Jurkat, Clone E6-1 (cell line): ENCODE measurements around the gene AXIN1.

Experiments used
- DNase-seq: peaks from one replicate; pipeline ENCODE4 v3.0.0-alpha.2; 2011; ENCODE audit warnings: low read depth, low spot score
- H3K4me3 ChIP-seq: 2 replicates; pipeline ENCODE4 v1.5.1; 2011; ENCODE audit warnings: mild to moderate bottlenecking, low read length, control low read depth, moderate library complexity

Gene AXIN1

GRCh38 chr16:291539-291938 lies 61.0 kb downstream of the AXIN1 start:
- H3K4me3 ChIP-seq, result no peak overlapping the region

GRCh38 chr16:290681-291405 lies 61.7 kb downstream of the AXIN1 start:
- no peak for DNase-seq
- no peak overlapping the region for H3K4me3 ChIP-seq

More at GRCh38 chr16:291539-291938, 61.0 kb downstream of the AXIN1 start:
- DNase-seq, result no peak

GRCh38 chr16:290015-290680 lies 62.4 kb downstream of the AXIN1 start:
- H3K4me3 ChIP-seq, result no peak overlapping the region
- no peak for DNase-seq

GRCh38 chr16:289395-289997 lies 63.0 kb downstream of the AXIN1 start:
- DNase-seq, result no peak
- no peak overlapping the region for H3K4me3 ChIP-seq

GRCh38 chr16:287981-288920 lies 64.3 kb downstream of the AXIN1 start:
- no peak overlapping the region for H3K4me3 ChIP-seq

GRCh38 chr16:287298-287811 lies 65.2 kb downstream of the AXIN1 start:
- no peak for DNase-seq
- no peak overlapping the region for H3K4me3 ChIP-seq

More at GRCh38 chr16:287981-288920, 64.3 kb downstream of the AXIN1 start:
- DNase-seq, result no peak

GRCh38 chr16:286491-287297 lies 65.8 kb downstream of the AXIN1 start:
- H3K4me3 ChIP-seq, result no peak overlapping the region
- no peak for DNase-seq

- DNase-seq, result no peak
- H3K4me3 ChIP-seq, result no peak overlapping the region
These were observed 67.1 kb downstream of the AXIN1 start for GRCh38 chr16:285146-286055.

- H3K4me3 ChIP-seq, result no peak overlapping the region
- DNase-seq, result no peak
These were observed 68.1 kb downstream of the AXIN1 start for GRCh38 chr16:284204-285120.

- H3K4me3 ChIP-seq, result no peak within 1 kb of the TSS
These were observed 69.3 kb downstream of the AXIN1 start, which contains the start of gene PDIA2 for GRCh38 chr16:283033-283805. TSS of gene PDIA2 (plus strand) at chr16:283164. CDS start at chr16:283170, 6 bp downstream.

GRCh38 chr16:282491-282890 lies 70.0 kb downstream of the AXIN1 start:
- H3K4me3 ChIP-seq, result no peak overlapping the region
- DNase-seq, result no peak

More at GRCh38 chr16:283033-283805, 69.3 kb downstream of the AXIN1 start, which contains the start of gene PDIA2:
- no peak for DNase-seq

GRCh38 chr16:281660-282255 lies 70.8 kb downstream of the AXIN1 start:
- no peak for DNase-seq
- H3K4me3 ChIP-seq, result no peak overlapping the region

- DNase-seq, result no peak
- H3K4me3 ChIP-seq, result no peak overlapping the region
These were observed 71.4 kb downstream of the AXIN1 start for GRCh38 chr16:280991-281659.

GRCh38 chr16:280552-280951 lies 72.0 kb downstream of the AXIN1 start, which contains the start of gene ARHGDIG:
TSS of gene ARHGDIG (plus strand) at chr16:280591. CDS start at chr16:280681, 90 bp downstream.
- DNase-seq, result no peak
- H3K4me3 ChIP-seq, result no peak within 1 kb of the TSS
